HL-60 (cell line): ENCODE measurements around the gene WDR31.

ENCODE experiments used
- GABPA ChIP-seq: IDR thresholded peaks from 2 replicates; pipeline ENCODE4 v1.6.1; 2012; ENCODE audit warnings: low read depth
- POLR2AphosphoS5 ChIP-seq: IDR thresholded peaks from 2 replicates; pipeline ENCODE4 v1.6.1; 2012; ENCODE audit warnings: low read depth
- SPI1 ChIP-seq: IDR thresholded peaks from 2 replicates; pipeline ENCODE4 v1.6.1; 2012; ENCODE audit warnings: low read depth, mild to moderate bottlenecking, borderline replicate concordance
- TF ChIP-seq, protein P1 (sequence below): IDR thresholded peaks from one replicate; pipeline ENCODE4 v1.5.1; 2011; ENCODE audit warnings: low read length, control low read depth, inconsistent platforms; ENCODE audit not compliant: insufficient read depth
- TF ChIP-seq, protein P2 (sequence below): IDR thresholded peaks from 2 replicates; pipeline ENCODE4 v1.6.1; 2012; ENCODE audit warnings: low read depth; ENCODE audit not compliant: insufficient replicate concordance

DNA sequence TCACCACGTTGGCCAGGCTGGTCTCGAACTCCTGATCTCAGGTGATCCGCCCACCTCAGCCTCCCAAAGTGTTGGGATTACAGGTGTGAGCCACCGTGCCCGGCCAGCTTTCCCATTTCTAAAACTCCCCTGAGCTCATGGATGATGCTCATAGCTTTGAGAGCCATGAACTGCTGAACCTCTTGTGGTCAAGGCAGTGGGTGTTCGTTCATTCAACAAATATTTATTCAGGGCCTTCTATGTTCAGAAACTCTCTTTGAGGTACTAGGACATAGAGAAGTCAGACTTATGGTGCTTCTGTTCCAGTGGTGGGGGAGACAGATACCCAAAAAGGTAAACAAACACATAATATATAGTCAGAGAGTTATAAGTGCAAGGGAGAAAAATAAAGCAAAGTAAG, 11.9 kb upstream of the WDR31 start:
- TF ChIP-seq, protein P1, sequence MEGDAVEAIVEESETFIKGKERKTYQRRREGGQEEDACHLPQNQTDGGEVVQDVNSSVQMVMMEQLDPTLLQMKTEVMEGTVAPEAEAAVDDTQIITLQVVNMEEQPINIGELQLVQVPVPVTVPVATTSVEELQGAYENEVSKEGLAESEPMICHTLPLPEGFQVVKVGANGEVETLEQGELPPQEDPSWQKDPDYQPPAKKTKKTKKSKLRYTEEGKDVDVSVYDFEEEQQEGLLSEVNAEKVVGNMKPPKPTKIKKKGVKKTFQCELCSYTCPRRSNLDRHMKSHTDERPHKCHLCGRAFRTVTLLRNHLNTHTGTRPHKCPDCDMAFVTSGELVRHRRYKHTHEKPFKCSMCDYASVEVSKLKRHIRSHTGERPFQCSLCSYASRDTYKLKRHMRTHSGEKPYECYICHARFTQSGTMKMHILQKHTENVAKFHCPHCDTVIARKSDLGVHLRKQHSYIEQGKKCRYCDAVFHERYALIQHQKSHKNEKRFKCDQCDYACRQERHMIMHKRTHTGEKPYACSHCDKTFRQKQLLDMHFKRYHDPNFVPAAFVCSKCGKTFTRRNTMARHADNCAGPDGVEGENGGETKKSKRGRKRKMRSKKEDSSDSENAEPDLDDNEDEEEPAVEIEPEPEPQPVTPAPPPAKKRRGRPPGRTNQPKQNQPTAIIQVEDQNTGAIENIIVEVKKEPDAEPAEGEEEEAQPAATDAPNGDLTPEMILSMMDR, result no peak
- TF ChIP-seq POLR2AphosphoS5 (no peak), GABPA (no peak), SPI1 (no peak)
- TF ChIP-seq, protein P2, sequence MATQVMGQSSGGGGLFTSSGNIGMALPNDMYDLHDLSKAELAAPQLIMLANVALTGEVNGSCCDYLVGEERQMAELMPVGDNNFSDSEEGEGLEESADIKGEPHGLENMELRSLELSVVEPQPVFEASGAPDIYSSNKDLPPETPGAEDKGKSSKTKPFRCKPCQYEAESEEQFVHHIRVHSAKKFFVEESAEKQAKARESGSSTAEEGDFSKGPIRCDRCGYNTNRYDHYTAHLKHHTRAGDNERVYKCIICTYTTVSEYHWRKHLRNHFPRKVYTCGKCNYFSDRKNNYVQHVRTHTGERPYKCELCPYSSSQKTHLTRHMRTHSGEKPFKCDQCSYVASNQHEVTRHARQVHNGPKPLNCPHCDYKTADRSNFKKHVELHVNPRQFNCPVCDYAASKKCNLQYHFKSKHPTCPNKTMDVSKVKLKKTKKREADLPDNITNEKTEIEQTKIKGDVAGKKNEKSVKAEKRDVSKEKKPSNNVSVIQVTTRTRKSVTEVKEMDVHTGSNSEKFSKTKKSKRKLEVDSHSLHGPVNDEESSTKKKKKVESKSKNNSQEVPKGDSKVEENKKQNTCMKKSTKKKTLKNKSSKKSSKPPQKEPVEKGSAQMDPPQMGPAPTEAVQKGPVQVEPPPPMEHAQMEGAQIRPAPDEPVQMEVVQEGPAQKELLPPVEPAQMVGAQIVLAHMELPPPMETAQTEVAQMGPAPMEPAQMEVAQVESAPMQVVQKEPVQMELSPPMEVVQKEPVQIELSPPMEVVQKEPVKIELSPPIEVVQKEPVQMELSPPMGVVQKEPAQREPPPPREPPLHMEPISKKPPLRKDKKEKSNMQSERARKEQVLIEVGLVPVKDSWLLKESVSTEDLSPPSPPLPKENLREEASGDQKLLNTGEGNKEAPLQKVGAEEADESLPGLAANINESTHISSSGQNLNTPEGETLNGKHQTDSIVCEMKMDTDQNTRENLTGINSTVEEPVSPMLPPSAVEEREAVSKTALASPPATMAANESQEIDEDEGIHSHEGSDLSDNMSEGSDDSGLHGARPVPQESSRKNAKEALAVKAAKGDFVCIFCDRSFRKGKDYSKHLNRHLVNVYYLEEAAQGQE, result no peak
